Stimulated activated CD8-positive, alpha-beta memory T cell treated with anti-CD3 and anti-CD28 coated beads, Interleukin-12 subunit alpha, Interleukin-12 subunit beta, amount 100 ng/mL, for 4 hours (primary cell): ENCODE results near the gene PXDN.
"Not testable (repeated sequence)": the region's sequence is repeated elsewhere in the genome, so short reads cannot be mapped to it uniquely, and the experiment has no call there.

Experiments used
- DNase-seq: peaks from one replicate; pipeline ENCODE4 v3.0.0-alpha.2; 2020; ENCODE audit warnings: low read depth

The PXDN gene

GRCh38 chr2:1723397-1724042, 20.8 kb downstream of the PXDN start:
- DNase-seq: no peak

- DNase-seq: no peak
Observed at GRCh38 chr2:1722692-1723091, 21.6 kb downstream of the PXDN start.

DNA sequence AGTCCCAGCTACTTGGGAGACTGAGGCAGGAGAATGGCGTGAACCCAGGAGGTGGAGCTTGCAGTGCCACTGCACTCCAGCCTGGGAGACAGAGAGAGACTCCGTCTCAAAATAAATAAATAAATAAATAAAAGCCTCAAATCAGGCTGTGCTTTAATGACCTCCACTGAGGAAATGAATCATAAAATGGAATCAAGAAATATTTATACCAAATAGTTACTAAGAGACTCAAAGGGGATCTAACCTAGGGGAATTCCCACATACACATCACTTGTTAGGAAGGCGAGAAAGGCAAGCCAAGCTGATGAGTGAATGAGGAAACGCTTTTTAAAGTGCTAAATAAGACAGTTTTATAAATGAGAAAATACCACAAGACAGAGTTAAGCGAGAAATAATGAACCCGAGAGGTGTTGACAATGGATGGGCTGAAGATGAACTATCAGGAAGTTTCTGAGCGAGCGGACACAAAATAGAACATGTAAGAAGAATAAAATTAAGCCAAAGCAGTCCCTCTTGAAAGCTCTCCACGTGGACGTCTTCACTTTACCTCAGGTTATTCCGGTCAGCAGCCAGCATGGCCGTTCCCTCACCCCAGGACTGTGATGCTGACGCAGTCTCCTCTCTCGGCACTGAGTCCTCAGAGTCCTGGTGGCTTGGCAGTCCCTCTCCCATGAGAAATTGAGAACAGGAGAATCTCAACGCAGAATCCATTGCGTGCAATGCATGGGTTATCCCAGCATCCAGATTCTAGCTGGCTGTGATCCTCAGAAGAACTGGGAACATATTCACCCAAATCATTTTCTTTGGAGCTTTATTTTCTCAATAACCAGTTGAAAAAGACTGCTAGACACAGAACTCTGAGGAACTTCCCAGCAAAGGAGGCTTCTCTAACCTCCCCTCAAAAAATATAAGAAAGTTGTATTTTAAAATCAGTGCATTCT, 22.3 kb downstream of the PXDN start:
- no peak for DNase-seq

GRCh38 chr2:1718339-1719220, 25.7 kb downstream of the PXDN start:
- DNase-seq: no peak

DNA sequence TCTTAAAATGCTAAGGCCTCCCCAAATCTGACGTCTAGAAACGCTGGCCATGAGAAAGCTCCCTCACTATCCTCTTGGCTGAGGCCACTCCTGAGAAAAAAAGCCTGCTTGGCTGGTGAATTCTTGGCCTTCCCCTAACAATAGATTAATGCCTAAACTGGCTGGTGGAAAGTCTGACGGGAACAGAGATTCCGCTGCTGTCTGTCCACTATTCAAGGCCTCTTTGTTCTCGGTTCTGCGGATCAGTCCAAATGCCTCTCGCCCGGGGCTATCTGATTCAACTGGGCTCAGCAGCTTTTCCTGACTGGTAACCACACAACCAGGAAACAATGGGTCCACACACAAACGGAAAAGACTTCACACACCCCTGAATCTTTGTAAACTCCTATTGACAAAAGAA, 27.2 kb downstream of the PXDN start:
- no peak for DNase-seq

GRCh38 chr2:1716441-1716840, 27.9 kb downstream of the PXDN start:
- no peak for DNase-seq

DNA sequence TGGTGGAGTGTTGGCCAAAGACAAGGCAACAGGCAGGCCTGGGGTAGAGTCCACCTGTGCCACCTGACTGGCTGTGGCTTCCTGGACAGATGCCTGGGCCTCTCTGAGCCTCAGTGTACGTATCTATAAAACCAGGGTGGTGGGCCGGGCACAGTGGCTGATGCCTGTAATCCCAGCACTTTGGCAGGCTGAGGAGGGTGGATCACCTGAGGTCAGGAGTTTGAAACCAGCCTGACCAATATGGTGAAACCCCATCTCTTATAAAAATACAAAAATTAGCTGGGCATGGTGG, 28.4 kb downstream of the PXDN start:
- not testable (repeated sequence) for DNase-seq

DNA sequence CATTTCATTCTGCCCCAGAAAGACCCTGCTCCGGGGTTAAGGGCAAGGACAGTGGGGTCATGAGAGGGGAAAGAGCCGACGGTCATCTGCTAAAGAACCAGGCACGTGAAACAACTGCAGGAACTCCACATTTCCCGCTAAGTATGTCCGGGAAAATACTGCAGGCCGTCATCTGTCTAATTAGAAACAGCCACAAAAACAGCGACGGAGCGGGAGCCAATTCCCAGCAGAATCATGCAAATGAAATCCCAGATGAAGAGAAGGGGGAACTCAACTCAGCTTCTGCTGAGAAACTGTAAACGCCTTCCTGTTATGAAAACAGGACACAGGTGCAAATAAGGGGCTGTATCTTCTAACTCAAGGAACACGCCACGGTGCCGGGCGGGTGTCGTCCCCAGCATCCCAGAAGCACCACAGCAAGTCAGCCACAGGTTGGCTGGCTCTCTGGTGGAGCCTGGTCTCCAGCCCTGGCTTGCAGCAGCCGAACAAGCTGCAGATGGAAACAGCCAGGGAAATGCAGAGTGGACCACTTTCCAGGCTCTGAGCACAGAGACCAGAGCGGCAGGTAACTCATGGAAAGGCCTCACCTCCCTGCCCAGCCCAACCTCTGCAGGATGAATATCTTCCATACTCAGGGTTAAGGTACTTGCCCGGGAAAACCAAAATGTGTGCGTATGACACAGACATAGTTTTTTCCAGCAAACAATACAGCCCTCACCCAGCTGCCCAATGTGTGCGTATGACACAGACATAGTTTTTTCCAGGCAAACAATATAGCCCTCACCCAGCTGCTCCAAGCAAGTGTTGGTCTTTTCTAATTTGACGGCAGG, 28.9 kb downstream of the PXDN start:
- no peak for DNase-seq

- DNase-seq: no peak
Observed at GRCh38 chr2:1714291-1715064, 29.8 kb downstream of the PXDN start.

- no peak for DNase-seq
Observed at GRCh38 chr2:1713839-1714236, 30.5 kb downstream of the PXDN start.

GRCh38 chr2:1713142-1713838, 31.0 kb downstream of the PXDN start:
- DNase-seq: no peak

GRCh38 chr2:1709946-1710560, 34.3 kb downstream of the PXDN start:
- no peak for DNase-seq

GRCh38 chr2:1709335-1709605, 35.0 kb downstream of the PXDN start:
- DNase-seq: no peak

GRCh38 chr2:1708476-1709334, 35.6 kb downstream of the PXDN start:
- no peak for DNase-seq

DNA sequence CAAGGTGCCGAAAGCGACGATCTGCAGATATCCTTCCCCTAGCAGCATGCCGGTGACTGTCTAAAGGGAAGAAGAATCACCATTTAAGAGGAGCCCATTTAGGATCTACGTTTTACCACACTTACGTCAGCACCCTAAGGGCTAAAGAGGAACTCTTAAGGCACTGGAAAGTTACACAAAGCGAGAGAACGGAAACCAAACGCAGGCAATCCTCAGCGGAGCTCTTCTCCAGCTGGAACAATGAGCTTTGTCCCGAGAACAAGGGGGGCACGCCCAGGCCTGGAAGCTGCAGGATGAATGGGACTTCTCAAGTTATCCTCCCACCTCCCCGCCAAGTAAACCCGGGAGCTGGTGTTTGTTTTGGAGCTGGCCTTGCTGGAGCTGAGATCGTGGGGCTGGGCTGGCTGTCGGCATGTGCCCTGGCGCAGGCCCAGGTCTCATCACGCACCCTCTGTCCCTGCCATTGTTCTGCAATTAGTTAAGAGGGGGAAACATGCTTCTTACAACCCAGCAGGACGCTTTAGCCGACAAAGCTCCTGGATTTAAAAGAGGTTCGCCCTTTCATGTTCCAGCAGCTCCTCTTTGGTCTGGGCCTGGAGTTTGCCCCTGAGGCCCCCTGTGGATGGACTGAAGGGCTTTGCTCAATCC, 36.4 kb downstream of the PXDN start:
- no peak for DNase-seq

DNA sequence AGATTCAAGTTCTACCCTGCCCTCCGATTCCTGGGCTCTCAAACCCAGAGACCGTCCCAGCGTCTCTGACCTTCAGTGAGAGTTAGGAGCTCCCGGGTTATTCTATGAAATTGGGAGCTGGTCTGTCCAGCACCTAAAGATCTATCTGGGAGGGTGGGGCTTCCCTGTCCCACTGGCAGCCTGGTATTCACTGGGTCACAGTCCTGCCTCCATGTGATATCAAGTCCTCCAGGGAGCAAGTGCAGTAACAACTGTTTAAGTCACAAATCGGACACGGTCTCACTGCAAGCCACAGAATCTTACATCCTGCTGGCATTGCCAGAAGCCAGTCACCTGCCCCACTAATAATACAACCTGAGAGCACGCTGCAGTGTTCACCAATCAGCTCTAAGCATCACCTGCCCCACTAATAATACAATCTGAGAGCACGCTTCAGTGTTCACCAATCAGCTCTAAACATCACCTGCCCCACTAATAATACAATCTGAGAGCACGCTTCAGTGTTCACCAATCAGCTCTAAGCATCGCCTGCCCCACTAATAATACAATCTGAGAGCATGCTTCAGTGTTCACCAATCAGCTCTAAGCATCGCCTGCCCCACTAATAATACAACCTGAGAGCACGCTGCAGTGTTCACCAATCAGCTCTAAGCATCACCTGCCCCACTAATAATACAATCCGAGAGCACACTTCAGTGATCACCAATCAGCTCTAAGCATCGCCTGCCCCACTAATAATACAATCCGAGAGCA, 38.0 kb downstream of the PXDN start:
- DNase-seq: not testable (repeated sequence)

DNA sequence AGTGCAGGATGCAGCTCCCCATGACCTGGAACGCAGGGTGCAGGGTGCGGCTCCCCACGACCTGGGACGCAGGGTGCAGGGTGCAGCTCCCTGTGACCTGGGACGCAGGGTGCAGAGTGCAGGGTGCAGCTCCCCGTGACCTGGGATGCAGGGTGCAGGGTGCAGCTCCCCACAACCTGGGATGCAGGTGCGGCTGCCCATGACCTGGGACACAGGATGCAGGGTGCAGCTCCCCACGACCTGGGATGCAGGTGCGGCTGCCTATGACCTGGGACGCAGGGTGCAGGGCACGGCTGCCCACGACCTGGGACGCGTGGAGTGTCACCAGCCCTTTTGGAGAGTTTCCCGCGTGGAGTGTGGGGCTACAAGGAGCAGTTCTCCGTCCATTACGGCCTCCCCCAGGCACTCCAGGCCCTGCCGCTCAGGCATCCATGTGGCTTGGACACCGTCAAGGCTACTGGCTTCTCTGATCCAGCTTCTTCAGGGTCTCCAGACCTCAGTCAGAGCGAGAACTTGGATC, 38.7 kb downstream of the PXDN start:
- DNase-seq: no peak
